ENCODE results near the gene BACH2.

Gene BACH2

GRCh38 chr6:90277302-90278011 lies 19.2 kb downstream of the BACH2 start:
- DNase-seq (ENCODE audit: low spot score) = no peak

- DNase-seq (ENCODE audit: low spot score) = no peak
These were observed 22.1 kb downstream of the BACH2 start for GRCh38 chr6:90274451-90275030.

- no peak for DNase-seq (ENCODE audit: low spot score)
These were observed 22.8 kb downstream of the BACH2 start for GRCh38 chr6:90273863-90274262.

- DNase-seq (ENCODE audit: low spot score) = no peak
These were observed 23.7 kb downstream of the BACH2 start for GRCh38 chr6:90272895-90273294.

- DNase-seq (ENCODE audit: low spot score) = no peak
These were observed 24.8 kb downstream of the BACH2 start for GRCh38 chr6:90271831-90272230.

- DNase-seq (ENCODE audit: low spot score) = no peak
These were observed 27.3 kb downstream of the BACH2 start for GRCh38 chr6:90269334-90269733.

GRCh38 chr6:90268178-90268577 lies 28.5 kb downstream of the BACH2 start:
- no peak for DNase-seq (ENCODE audit: low spot score)

GRCh38 chr6:90266905-90267621 lies 29.6 kb downstream of the BACH2 start:
- DNase-seq (ENCODE audit: low spot score) = no peak

GRCh38 chr6:90264561-90264960 lies 32.1 kb downstream of the BACH2 start:
- DNase-seq (ENCODE audit: low spot score) = no peak

- DNase-seq (ENCODE audit: low spot score) = no peak
These were observed 33.0 kb downstream of the BACH2 start for GRCh38 chr6:90263633-90264032.

GRCh38 chr6:90261801-90262200 lies 34.8 kb downstream of the BACH2 start:
- no peak for DNase-seq (ENCODE audit: low spot score)

GRCh38 chr6:90257486-90257738 lies 39.2 kb downstream of the BACH2 start:
- no peak for DNase-seq (ENCODE audit: low spot score)

GRCh38 chr6:90256698-90257485 lies 39.8 kb downstream of the BACH2 start:
- no peak for DNase-seq (ENCODE audit: low spot score)

GRCh38 chr6:90253631-90254030 lies 43.0 kb downstream of the BACH2 start:
- no peak for DNase-seq (ENCODE audit: low spot score)

GRCh38 chr6:90251295-90251992 lies 45.2 kb downstream of the BACH2 start:
- no peak for DNase-seq (ENCODE audit: low spot score)

- no peak for DNase-seq (ENCODE audit: low spot score)
These were observed 46.2 kb downstream of the BACH2 start for GRCh38 chr6:90250405-90250804.

- no peak for DNase-seq (ENCODE audit: low spot score)
These were observed 47.2 kb downstream of the BACH2 start for GRCh38 chr6:90249458-90249857.

- DNase-seq (ENCODE audit: low spot score) = no peak
These were observed 47.6 kb downstream of the BACH2 start for GRCh38 chr6:90249034-90249433.

GRCh38 chr6:90247262-90247661 lies 49.4 kb downstream of the BACH2 start:
- DNase-seq (ENCODE audit: low spot score) = no peak

- DNase-seq (ENCODE audit: low spot score) = no peak
These were observed 55.3 kb downstream of the BACH2 start for GRCh38 chr6:90241229-90241880.

GRCh38 chr6:90238496-90239266 lies 58.0 kb downstream of the BACH2 start:
- DNase-seq (ENCODE audit: low spot score) = no peak
